Measurements from ENCODE around the gene STAC2.

STAC2 gene

DNA sequence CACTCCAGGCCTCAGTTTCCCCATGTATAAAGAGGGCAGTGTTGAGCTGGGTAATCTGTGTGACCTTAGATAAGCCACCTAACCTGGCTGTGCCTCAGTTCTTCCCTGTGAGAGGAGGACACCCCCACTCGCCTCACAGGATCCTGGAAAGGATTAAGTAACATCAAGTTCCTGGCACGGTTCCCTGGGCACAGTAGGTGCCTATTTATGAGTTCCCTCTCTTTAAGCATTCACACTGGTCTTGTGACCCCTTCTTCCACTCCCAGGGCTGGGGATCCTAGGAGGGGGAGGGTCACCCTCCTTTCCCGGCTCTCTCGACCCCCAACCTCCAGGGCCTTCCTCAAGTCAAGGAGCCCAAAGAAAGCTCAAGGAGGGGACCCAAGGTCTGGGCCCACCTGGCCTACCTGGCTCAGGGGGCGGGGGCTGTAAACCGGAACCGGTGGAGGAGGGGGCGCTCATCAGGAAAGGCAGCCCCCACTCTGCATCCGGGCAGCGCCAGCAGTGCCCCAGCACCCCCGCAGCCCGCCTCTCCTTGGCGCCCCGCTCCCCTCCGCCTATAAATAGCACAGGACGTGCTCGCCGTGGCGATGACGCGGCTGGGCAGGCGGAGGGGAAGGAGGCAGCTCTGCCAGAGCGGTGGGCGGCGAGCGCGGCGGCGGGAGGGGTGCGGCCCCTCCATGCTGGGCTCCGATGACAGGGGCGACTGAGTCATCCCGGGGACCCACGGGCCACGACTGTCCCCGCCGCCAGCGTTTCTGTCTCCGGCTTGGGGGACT, 16.2 kb downstream of the STAC2 start:
- DNase-seq (ENCODE audit: low read depth), result peak; percentile 53

DNA sequence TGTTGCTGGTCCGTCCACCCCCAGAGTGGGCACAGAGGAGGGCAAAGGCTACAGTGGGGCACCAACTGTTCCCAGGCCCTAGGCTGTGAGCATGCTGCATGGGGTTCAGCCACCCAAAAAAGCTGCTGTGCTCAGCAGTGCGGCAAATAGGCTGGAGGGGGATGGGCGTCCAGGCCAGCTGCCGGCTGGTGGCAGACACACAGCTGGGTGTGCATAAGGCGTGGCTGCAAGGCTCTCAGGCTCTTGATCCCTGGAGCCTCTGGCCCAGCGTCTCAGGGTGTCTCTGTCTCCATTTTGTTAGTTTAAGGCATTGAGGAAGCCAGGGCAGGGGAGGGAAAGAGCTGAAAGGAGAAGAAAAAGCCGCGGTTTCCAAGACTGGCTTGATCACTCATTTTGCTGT, 16.9 kb downstream of the STAC2 start:
- DNase-seq (ENCODE audit: low read depth), result no peak

DNA sequence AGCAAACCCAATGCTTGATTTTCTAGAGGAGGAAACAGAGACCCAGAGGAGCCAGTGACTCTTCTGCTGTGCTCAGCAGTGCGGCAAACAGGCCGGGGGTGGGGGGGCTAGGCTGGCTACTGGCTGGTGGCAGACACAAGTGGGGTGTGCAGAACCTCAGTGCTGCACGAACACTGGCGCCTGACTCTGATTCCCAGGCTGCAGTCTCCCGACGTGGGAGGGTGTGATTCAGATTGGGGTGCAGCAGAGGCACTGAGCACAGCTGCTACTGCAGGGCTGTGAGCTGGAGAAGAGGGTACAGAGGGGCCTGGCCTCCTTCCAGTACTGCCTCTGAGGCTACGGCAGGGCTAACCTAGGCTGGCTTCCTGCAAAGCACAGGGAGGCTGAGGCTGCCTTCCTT, 17.6 kb downstream of the STAC2 start:
- no peak for DNase-seq (ENCODE audit: low read depth)

DNA sequence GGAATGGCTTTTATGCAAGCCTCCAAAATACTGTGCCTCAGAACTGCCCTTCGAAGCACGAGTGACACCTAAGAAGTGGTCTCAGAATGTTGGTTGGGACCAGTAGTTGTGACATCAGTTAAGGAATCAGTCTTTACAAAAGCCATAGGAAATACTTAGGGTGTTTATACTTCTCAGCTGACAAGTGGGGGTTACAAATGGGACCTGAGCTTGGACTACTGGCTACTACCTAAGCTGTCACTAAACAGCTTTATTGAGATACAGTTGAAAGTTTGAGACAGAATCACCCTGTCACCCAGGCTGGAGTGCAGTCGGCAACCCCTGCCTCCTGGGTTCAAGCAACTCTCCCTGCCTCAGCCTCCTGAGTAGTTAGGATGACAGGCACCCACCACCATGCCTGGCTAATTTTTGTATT, 20.6 kb downstream of the STAC2 start:
- DNase-seq (ENCODE audit: low read depth), result no peak

DNA sequence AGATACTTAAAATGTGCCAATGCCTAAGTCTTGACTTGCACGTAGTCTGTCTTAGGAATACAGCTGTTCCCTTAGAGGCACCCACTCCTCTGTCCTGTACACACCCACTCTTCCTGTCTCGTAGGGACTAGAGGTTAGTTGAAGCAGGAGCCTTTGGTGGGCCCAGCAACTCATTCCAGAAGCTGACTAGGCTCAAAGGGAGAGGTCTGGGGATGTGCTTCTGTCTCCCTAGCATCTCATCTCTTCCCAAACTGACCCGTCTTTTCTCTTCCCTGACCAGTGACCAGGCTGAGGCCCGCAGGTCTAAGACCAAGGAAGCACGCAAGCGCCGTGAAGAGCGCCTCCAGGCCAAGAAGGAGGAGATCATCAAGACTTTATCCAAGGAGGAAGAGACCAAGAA, 21.5 kb downstream of the STAC2 start:
- DNase-seq (ENCODE audit: low read depth), result no peak

- no peak for DNase-seq (ENCODE audit: low read depth)
Measured at GRCh38 chr17:39200957-39201510, 24.7 kb downstream of the STAC2 start.

GRCh38 chr17:39200070-39200879, 25.5 kb downstream of the STAC2 start, which contains the start of gene RPL19:
Gene RPL19 (plus strand): TSS chr17:39200283. CDS start chr17:39200345, 62 bp downstream.
- DNase-seq (ENCODE audit: low read depth), result peak; percentile 72

DNA sequence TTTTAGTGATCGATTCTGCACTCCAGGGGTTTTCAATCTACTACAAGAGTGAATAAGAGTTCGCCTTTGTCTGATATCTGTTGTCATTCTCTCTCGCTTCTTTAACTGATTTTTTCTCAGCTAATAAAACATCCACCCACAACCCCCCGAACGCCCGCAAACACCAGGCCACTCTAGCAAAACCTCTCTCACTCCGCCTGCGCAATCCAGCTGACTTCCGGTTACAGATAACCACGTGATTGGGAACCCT, 26.0 kb downstream of the STAC2 start:
- peak; percentile 76 for DNase-seq (ENCODE audit: low read depth)

GRCh38 chr17:39198186-39198566, 27.6 kb downstream of the STAC2 start:
- DNase-seq (ENCODE audit: low read depth), result no peak

DNA sequence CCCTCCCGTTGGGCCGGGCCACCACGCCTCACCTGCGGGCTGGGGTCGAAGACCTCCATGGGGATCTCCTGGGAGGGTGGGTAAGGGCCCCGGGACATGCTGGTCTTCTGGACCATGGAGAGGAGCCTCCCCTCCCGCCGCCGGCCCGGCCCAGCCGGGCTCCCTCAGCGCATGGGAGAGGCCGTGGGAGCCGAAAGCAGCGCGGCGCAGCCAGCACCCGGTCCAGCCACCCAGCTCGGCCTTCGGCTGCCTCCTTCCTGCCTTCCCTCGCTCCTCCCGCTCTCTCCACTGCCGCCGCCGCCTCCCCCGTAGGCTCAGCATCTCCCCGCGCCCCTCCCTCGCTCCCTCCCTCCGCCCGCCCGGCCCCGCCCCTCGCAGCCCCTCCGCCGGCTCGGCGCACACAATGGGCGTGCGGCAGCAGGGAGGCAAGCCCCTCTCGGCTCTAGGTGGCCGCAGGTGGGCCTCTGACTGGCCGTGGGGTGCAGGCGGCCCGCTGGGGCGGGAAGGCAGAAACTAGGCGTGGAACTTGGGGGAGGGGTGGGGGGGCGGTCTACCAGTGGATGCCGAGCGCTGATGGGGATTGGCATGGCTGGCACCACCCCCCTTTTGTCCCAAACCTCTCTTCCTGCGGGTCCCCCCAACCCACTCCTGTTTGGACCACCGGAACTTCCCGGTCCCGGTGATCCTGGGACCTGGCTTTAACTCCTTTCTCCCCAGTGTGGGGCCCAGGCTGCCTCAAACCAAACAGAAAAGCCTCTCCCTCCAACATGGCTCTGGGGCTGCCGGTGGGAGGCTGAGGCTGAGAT, 28.2 kb downstream of the STAC2 start, which contains the start of gene CACNB1:
CACNB1 (minus strand) TSS at position 290 of the 806 bp plus-strand sequence; CDS start at position 116, 174 bp downstream.
- DNase-seq (ENCODE audit: low read depth), result peak; percentile 45

- no peak for DNase-seq (ENCODE audit: low read depth)
Measured at GRCh38 chr17:39196808-39197291, 28.9 kb downstream of the STAC2 start.

DNA sequence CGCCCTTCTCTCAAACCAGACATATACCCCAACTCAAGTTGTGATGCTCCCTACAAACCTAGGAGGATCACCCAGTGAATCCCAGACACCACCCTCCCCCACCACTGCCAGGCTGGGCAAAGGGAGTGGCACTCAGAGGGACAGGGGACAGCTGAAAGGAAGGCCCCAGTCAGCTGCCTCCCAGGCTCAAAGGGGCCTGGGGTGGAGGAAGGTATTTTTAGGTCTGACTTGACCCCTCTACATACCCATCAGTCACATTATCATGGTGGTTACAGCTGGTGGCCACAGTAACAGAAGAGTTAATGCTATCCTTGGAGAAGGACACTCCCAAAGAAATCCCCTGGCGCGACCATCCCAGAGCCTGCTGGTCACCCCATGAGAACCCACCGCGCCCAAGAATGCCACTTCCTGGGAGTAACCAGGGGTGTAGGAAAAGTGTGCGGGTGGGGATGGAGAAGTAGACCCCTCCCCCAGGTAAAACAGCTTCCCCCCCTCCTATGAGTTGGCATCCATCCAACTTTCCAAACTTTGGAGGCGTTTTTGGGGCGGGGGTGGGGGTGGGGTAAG, 29.4 kb downstream of the STAC2 start:
- DNase-seq (ENCODE audit: low read depth), result no peak

DNA sequence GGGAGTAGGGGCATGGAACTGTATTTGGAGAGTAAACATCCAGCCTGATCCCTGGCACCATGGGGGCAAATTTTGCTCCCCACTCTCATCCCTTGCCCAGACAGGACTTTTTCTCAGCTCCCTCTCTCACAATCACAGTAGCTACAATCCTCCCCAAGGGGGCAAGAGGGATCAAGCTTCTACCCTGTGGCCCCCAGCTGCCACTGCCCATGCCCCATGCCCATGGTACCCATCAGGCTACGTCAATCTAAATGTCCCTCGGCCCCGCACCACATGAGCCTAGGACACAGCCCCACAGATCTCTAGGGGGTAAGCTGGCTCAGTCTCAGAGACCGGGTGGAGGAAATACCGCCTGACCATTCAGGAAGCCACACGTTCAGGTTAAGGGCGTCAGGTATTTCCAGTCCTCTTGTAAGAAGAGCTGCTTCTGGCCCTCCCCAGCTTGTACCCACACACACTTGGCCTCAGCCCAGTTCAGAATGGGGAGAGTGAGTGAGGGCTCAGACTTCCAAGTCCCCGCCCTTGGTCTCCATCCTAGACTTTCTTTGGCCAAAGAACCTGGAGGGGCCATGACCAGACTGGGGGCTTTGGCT, 30.1 kb downstream of the STAC2 start:
- no peak for DNase-seq (ENCODE audit: low read depth)

DNA sequence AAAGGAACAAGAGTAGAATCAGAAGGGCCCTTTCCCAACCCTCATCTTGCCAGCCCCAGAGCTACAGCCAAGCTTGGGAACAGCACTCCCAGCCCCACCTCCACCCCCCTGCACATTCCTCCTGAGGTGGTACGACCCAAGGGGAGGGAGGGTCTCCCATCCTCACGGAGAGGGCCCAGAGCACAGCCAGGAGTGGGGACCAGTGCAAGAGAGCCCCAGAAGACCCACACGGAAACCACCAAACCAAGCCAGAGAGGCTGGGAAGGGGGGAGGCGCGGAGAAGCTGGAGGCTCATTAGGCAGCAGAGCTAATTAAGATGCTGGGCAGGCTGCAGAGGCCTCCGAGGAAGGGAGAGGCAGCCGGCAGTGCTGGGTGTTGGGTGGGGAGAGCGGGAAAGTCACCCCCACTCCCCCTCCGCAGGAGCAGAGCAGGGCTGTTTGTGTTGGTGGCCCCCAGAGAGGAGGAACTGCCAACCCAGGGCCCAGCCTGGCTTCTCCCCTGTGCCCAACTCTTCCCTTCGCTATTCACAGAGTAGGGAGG, 30.7 kb downstream of the STAC2 start:
- DNase-seq (ENCODE audit: low read depth), result no peak

GRCh38 chr17:39194089-39194984, 31.4 kb downstream of the STAC2 start:
- no peak for DNase-seq (ENCODE audit: low read depth)

DNA sequence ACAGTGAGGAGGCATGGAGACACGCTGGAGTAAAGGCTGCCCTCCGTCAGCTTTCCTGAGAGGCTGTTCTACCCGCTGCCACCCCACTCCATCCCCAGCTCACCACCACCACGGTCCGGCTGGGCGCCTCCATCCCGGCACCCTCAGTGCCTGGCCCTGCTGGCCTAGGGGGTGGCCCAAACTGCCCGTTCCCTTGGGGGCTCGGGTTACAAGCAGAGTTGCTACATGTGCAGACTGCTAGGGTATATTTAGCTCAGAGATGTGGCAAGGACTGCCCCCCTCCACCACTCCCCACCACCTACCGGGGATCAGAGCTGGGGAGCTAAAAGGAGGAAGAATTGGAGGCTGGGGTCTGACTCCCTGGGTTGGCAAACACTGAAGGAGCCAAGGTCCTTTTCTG, 32.4 kb downstream of the STAC2 start:
- DNase-seq (ENCODE audit: low read depth), result no peak

GRCh38 chr17:39192901-39193300, 32.8 kb downstream of the STAC2 start:
- no peak for DNase-seq (ENCODE audit: low read depth)

DNA sequence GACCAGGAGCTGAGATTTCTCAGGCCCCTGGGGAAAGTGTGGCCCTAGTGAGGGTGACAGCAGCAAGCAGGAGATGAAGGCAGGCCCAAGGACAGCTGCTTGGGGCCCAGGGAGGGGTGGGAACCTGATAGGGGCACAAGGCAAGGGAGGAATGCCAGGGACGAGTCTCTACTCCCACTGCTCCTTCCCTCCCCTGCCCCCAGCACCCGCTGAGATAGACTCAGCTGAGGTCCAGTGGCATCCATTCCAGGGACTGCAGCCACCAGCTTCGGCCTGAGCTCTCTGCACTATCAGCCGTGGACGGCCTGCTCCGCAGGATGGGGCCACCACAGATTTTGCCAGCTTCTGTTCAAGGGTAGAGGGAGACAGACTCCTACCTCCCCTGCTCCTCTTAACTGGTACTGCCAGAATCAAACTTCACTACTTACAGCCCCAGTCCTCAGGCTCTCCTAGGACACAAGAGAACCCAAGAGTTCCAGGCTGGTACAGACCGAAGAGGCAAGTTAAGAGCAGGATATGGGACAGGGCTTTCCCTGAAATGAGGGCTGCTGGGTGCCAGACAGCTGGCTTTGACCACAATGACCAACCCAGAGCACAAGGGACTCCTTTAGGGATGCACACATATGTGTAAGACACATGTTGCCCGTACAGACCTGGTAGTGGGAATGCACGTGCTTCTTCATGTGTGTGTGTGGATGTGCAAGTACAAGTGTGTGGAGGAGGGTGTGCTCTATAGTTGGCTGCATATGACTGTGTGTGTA, 33.8 kb downstream of the STAC2 start:
- DNase-seq (ENCODE audit: low read depth), result no peak

DNA sequence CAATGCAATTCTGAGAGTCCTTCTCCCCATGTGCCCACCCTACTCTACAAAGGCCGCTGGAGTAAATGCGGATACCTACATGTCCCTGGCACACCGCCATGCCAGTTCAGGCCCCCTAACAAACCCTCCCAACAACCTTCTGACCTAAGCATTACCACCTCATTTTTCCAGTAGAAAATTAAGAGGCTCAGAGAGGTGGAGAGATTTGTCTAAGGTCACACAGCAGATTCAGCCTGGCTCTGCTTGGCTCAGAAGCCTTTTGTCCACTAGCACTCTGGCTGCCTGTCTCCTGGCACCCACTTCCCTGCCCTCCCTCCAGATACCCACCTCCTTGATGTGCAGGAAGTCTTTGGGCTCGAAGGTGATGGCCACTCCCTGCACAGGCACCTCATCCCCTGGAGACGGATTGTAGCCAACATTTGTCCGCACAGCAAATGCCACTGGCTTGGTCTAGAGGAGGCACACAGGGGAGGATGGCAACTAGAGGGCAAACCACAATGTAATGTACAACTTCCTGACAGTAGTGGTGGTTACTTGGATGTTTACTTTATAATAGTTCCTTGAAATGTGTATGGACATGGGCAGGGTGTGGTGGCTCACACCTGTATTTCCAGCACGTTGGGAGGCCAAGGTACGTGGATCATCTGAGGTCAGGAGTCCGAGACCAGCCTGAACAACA, 38.5 kb downstream of the STAC2 start:
- no peak for DNase-seq (ENCODE audit: low read depth)
